H1 (cell line): ENCODE data around the gene QRICH1. TPM values are rescaled to one million over a fixed set of nuclear protein-coding genes. Genes with fewer than 3 reads are reported as not detected.
A peak's percentile ranks its signal among the peaks of the same experiment; 100 is the strongest.

Source experiments
- ASH2L ChIP-seq: fragments of 200-600, 300-600 bp; sonication (generic); IDR thresholded peaks from one replicate; pipeline ENCODE4 v1.7.1; 2017; ENCODE audit warnings: low read length
- BCL11A ChIP-seq, 2 experiments: IDR thresholded peaks; one replicate each; pipeline ENCODE4 v1.6.1; 2011; ENCODE audit warnings: low read depth in 2 of 2, low read length in 2 of 2, mild to moderate bottlenecking in 2 of 2
- CHD1 ChIP-seq: IDR thresholded peaks from 2 replicates; pipeline ENCODE4 v1.6.1; 2012; ENCODE audit warnings: low read depth, low read length, improper control_type of control experiment
- CHD2 ChIP-seq: IDR thresholded peaks from 2 replicates; pipeline ENCODE4 v1.6.1; 2012; ENCODE audit warnings: low read length, improper control_type of control experiment
- CTCF ChIP-seq, 3 experiments: IDR thresholded peaks; 1 replicate in 2 of 3; 2 replicates in 1 of 3; pipeline versions ENCODE4 v1.5.1 to v1.6.1; 2011; ENCODE audit warnings: low read length in 3 of 3, mild to moderate bottlenecking in 3 of 3, inconsistent platforms in 2 of 3, low read depth in 1 of 3, moderate library complexity in 1 of 3; ENCODE audit not compliant: insufficient read depth in 1 of 3; ENCODE audit errors: control extremely low read depth in 1 of 3
- E2F6 ChIP-seq: IDR thresholded peaks from 2 replicates; pipeline ENCODE4 v1.6.1; 2012; ENCODE audit warnings: inconsistent platforms
- EGR1 ChIP-seq: IDR thresholded peaks from 2 replicates; pipeline ENCODE4 v1.6.1; 2011; ENCODE audit warnings: low read depth, low read length, borderline replicate concordance
- GABPA ChIP-seq: IDR thresholded peaks from 2 replicates; pipeline ENCODE4 v1.6.1; 2011; ENCODE audit warnings: mild to moderate bottlenecking, low read length, moderate library complexity, borderline replicate concordance; ENCODE audit not compliant: insufficient read depth
- GTF2F1 ChIP-seq: IDR thresholded peaks from 2 replicates; pipeline ENCODE4 v1.6.1; 2012; ENCODE audit warnings: low read depth, low read length, improper control_type of control experiment, borderline replicate concordance
- JUND ChIP-seq: IDR thresholded peaks from 2 replicates; pipeline ENCODE4 v1.6.1; 2011; ENCODE audit warnings: mild to moderate bottlenecking, improper control_type of control experiment, low read length
- PHF8 ChIP-seq: fragments of 200-600 bp; sonication (generic); conservative IDR thresholded peaks from 2 replicates; pipeline ENCODE4 v1.7.1; 2012; ENCODE audit warnings: low read depth, mild to moderate bottlenecking, inconsistent platforms, low read length, moderate library complexity
- RBBP5 ChIP-seq: IDR thresholded peaks from 2 replicates; pipeline ENCODE4 v1.7.1; 2012; ENCODE audit warnings: low read depth, mild to moderate bottlenecking, inconsistent platforms, low read length, moderate library complexity, borderline replicate concordance
- SP4 ChIP-seq: IDR thresholded peaks from 2 replicates; pipeline ENCODE4 v1.6.1; 2012; ENCODE audit warnings: low read length, inconsistent platforms
- TAF1 ChIP-seq: IDR thresholded peaks from 2 replicates; pipeline ENCODE4 v1.6.1; 2011; ENCODE audit warnings: mild to moderate bottlenecking, low read depth, low read length
- TAF7 ChIP-seq: optimal IDR thresholded peaks from 2 replicates; pipeline ENCODE3; 2011; ENCODE audit warnings: low read depth, mild to moderate bottlenecking, inconsistent platforms, low read length, moderate library complexity, borderline replicate concordance
- TBP ChIP-seq: IDR thresholded peaks from 2 replicates; pipeline ENCODE4 v1.6.1; 2011; ENCODE audit warnings: low read depth, low read length, improper control_type of control experiment
- TCF12 ChIP-seq: IDR thresholded peaks from 2 replicates; pipeline ENCODE4 v1.6.1; 2011; ENCODE audit warnings: low read depth, mild to moderate bottlenecking, low read length
- YY1 ChIP-seq: IDR thresholded peaks from 2 replicates; pipeline ENCODE4 v1.6.1; 2011; ENCODE audit warnings: low read depth, mild to moderate bottlenecking, low read length
- polyA plus RNA-seq, 7 experiments: library from polyadenylated mRNA; depleted of rRNA in 3 of 7; stranded (reverse) in 5 of 7; unstranded in 2 of 7; fragments of >200 nt in 5 of 7; fragments of 200-250 nt in 2 of 7; gene quantifications; 1 replicate in 5 of 7; 2 replicates in 1 of 7; 4 replicates in 1 of 7; pipeline versions ENCODE4 v1.2.1 to v1.2.3, GENCODE V29; 2011 to 2013; ENCODE audit warnings: missing spikeins in 2 of 7, mixed read lengths in 2 of 7
- total RNA-seq: library from RNA; stranded (reverse); fragmentation: NEBNext Ultra II Directional; extraction: Animal tissue kit (Norgen Biotek cat#: 25700); gene quantifications from 2 replicates; pipeline ENCODE4 v1.2.1, GENCODE V29; 2021
- TF ChIP-seq, protein P1 (sequence below): IDR thresholded peaks from 2 replicates; pipeline ENCODE4 v1.6.1; 2012; ENCODE audit warnings: low read length, inconsistent platforms

QRICH1 gene
- total and polyA plus RNA-seq, 2 of the 8 experiments (the other 6 are each of a cell fraction or from before 2014, with no cell fraction given) = 128 to 142 TPM

GRCh38 chr3:49021813-49022687 is 71.8 kb downstream of the QRICH1 start, which contains the start of gene NDUFAF3 (continued):
- peak in 2 of 3 experiments; percentile 87 to 96; a peak in 3 of 4 replicates for TF ChIP-seq CTCF (IDR thresholded peaks at IDR 0.05; ENCODE audit: control extremely low read depth in 1 of 3, insufficient read depth in 1 of 3, low read depth in 1 of 3, low read length in 3 of 3)
- TF ChIP-seq YY1 = peak; percentile 89
- TF ChIP-seq RBBP5 = peak; percentile 83; the same call in 1 of the 2 replicates
- TF ChIP-seq, protein P1, sequence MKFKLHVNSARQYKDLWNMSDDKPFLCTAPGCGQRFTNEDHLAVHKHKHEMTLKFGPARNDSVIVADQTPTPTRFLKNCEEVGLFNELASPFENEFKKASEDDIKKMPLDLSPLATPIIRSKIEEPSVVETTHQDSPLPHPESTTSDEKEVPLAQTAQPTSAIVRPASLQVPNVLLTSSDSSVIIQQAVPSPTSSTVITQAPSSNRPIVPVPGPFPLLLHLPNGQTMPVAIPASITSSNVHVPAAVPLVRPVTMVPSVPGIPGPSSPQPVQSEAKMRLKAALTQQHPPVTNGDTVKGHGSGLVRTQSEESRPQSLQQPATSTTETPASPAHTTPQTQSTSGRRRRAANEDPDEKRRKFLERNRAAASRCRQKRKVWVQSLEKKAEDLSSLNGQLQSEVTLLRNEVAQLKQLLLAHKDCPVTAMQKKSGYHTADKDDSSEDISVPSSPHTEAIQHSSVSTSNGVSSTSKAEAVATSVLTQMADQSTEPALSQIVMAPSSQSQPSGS = peak; percentile 55; the same call in 1 of the 2 replicates
- TF ChIP-seq BCL11A (IDR thresholded peaks at IDR 0.05; ENCODE audit: low read depth in 2 of 2, low read length in 2 of 2) = no peak
- peak; percentile 92 for TF ChIP-seq TAF1
- peak; percentile 75; the same call in 1 of the 2 replicates for TF ChIP-seq EGR1
- 0 out of 2 replicates have a peak, but pooled peaks have one; percentile 7 for TF ChIP-seq TCF12
- TF ChIP-seq TAF7 = peak; percentile 60
- peak; percentile 52 for TF ChIP-seq ASH2L
- peak; percentile 99 for TF ChIP-seq PHF8
- TF ChIP-seq TBP = peak; percentile 82
- TF ChIP-seq JUND = peak; percentile 55; the same call in 1 of the 2 replicates
- TF ChIP-seq CHD2 = peak; percentile 69
- no peak for TF ChIP-seq SP4
- TF ChIP-seq E2F6 = no peak; the same call in 1 of the 2 replicates
- TF ChIP-seq GTF2F1 = peak; percentile 17; the same call in 1 of the 2 replicates
- no peak for TF ChIP-seq GABPA
- TF ChIP-seq CHD1 = no peak
